ENCODE measurements around the gene ORC5. TPM values are rescaled to one million over a fixed set of nuclear protein-coding genes. Genes with fewer than 3 reads are reported as not detected.

ORC5 gene
- total and polyA plus RNA-seq, 10 of the 15 experiments (the other 5 are each of a cell fraction or from before 2014, with no cell fraction given), result 14.8 to 58.6 (median 30.3) TPM

GRCh38 chr7:104130726-104131125 is 77.1 kb downstream of the ORC5 start:
- no peak overlapping the region for H3K4me2 ChIP-seq (ENCODE audit: control insufficient read depth, insufficient read depth)
- in situ Hi-C loops (cut with MboI), result no loop called here

DNA sequence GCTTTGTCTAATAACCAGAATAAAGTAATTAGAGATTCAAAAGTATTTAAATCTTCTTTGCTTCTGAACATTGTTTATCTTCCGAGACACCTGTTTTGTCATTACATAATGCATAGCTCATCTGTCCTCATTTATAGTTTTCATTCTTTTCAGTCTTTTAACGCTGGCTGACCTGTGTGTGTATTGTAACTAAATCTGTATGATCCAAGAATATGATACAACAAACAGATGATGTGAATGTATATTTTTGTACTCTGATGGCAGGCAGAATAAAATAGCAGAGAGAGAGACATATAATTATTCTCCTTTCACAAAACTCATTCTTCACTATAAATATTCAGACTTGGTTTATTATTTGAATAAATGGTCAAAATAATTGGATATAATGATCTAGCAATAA is 80.6 kb downstream of the ORC5 start:
- Histone ChIP-seq H3K4me2 (ENCODE audit: control insufficient read depth, insufficient read depth) (no peak overlapping the region), H2AFZ (ENCODE audit: control insufficient read depth, low read depth, low read length) (no peak overlapping the region), H4K20me1 (ENCODE audit: control insufficient read depth, insufficient read depth) (no peaks in the 10 kb centered on the region), H3K4me1 (ENCODE audit: control insufficient read depth, insufficient read depth, low read length) (no peaks in the 10 kb centered on the region), H3K27ac (ENCODE audit: control insufficient read depth, insufficient read depth) (no peak overlapping the region), H3K27me3 (replicated peaks in 1 of 2; ENCODE audit: control insufficient read depth in 2 of 2, insufficient read depth in 2 of 2, low read length in 1 of 2) (no peaks in the 10 kb centered on the region), H3K79me2 (ENCODE audit: control insufficient read depth, insufficient read depth, low read length) (no peaks in the 10 kb centered on the region), H3K9ac (ENCODE audit: control insufficient read depth, insufficient read depth, low read length) (no peak overlapping the region), H3K36me3 (ENCODE audit: control insufficient read depth in 2 of 2, insufficient read depth in 2 of 2, low read length in 1 of 2) (peaks cover 1 to 4% of the 10 kb centered on the region in 2 experiments; a peak in 1 of 4 replicates), H3K4me3 (no peak overlapping the region), H3K9me3 (replicated peaks; ENCODE audit: control insufficient read depth, insufficient read depth, low read length) (no peaks in the 10 kb centered on the region)
- CTCF ChIA-PET, result interaction anchor here (0.7 kb wide), 1 partner anchor 684 kb away, joined by 3 read pairs; no protein-coding TSS in a partner anchor
- ATAC-seq (no peak), FAIRE-seq (no peak), DNase-seq (ENCODE audit: low read depth, low spot score) (no peak)
- intact Hi-C loops (cut with micrococcal nuclease; ENCODE audit: unreplicated experiment) (no loop called here), in situ Hi-C loops (cut with MboI) (no loop called here)
- 100% methylated on average over 2 of the region's 2 CpGs for WGBS (ENCODE audit: insufficient coverage, insufficient replicate concordance, low lambda C conversion rate, missing lambda C conversion rate)
- SMC1A ChIA-PET (ENCODE audit: uncharacterized antibody, unreplicated experiment), result no interaction called here
- no TSS peak for BruUV-seq (replicated peaks)
- POLR2A ChIA-PET, result no interaction called here
- RAD21 ChIA-PET (ENCODE audit: unreplicated experiment), result no interaction called here
- TF ChIP-seq EP300 (IDR thresholded peaks at IDR 0.05; ENCODE audit: borderline replicate concordance in 1 of 2, control insufficient read depth in 1 of 2, low read depth in 2 of 2, low read length in 2 of 2), result no peak
- TF ChIP-seq SIX5 (IDR thresholded peaks at IDR 0.05; ENCODE audit: low read depth, low read length, severe bottlenecking), result no peak
- TF ChIP-seq, protein P1, sequence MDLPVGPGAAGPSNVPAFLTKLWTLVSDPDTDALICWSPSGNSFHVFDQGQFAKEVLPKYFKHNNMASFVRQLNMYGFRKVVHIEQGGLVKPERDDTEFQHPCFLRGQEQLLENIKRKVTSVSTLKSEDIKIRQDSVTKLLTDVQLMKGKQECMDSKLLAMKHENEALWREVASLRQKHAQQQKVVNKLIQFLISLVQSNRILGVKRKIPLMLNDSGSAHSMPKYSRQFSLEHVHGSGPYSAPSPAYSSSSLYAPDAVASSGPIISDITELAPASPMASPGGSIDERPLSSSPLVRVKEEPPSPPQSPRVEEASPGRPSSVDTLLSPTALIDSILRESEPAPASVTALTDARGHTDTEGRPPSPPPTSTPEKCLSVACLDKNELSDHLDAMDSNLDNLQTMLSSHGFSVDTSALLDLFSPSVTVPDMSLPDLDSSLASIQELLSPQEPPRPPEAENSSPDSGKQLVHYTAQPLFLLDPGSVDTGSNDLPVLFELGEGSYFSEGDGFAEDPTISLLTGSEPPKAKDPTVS (IDR thresholded peaks at IDR 0.05; ENCODE audit: low read depth, low read length), result no peak
- TF ChIP-seq WRNIP1 (IDR thresholded peaks at IDR 0.05; ENCODE audit: borderline replicate concordance, low read depth, low read length), result no peak
- no peak for TF ChIP-seq LARP7 (IDR thresholded peaks at IDR 0.05)
- no peak for TF ChIP-seq SUPT20H (IDR thresholded peaks at IDR 0.05; ENCODE audit: borderline replicate concordance, control insufficient read depth, low read depth, low read length)
- TF ChIP-seq SRF (IDR thresholded peaks at IDR 0.05; ENCODE audit: low read depth in 2 of 2, low read length in 2 of 2), result no peak
- TF ChIP-seq YBX1 (IDR thresholded peaks at IDR 0.05), result no peak
- no peak for TF ChIP-seq ATF7 (IDR thresholded peaks at IDR 0.05; ENCODE audit: low read depth)
- TF ChIP-seq ZNF217 (IDR thresholded peaks at IDR 0.05), result no peak
- TF ChIP-seq GATAD2B (conservative IDR thresholded peaks at IDR 0.05; ENCODE audit: low read depth), result no peak
- TF ChIP-seq FOXK2 (IDR thresholded peaks at IDR 0.05), result no peak

More at GRCh38 chr7:104130726-104131125, 77.1 kb downstream of the ORC5 start:
- 98% methylated on average over 4 of the region's 4 CpGs for WGBS (ENCODE audit: insufficient coverage, insufficient replicate concordance, low lambda C conversion rate, missing lambda C conversion rate)
- ChIA-PET SMC1A (ENCODE audit: uncharacterized antibody, unreplicated experiment) (no interaction called here), POLR2A (no interaction called here), RAD21 (ENCODE audit: unreplicated experiment) (no interaction called here), CTCF (no interaction called here)
- H3K9me3 ChIP-seq (replicated peaks; ENCODE audit: control insufficient read depth, insufficient read depth, low read length), result no peaks in the 10 kb centered on the region
- H2AFZ ChIP-seq (ENCODE audit: control insufficient read depth, low read depth, low read length), result no peak overlapping the region
- intact Hi-C loops (cut with micrococcal nuclease; ENCODE audit: unreplicated experiment), result no loop called here
- DNase-seq (ENCODE audit: low read depth, low spot score), result no peak
- TF ChIP-seq NR2F1 (conservative IDR thresholded peaks at IDR 0.05), result no peak
- no peak for TF ChIP-seq TCF7 (IDR thresholded peaks at IDR 0.05; ENCODE audit: borderline replicate concordance)
- TF ChIP-seq FOS (IDR thresholded peaks at IDR 0.05; ENCODE audit: borderline replicate concordance, extremely low read depth, insufficient read length), result no peak
- no peak for TF ChIP-seq PBX3 (IDR thresholded peaks at IDR 0.05; ENCODE audit: insufficient replicate concordance, low read depth, low read length)
- no peak for TF ChIP-seq NFYB (IDR thresholded peaks at IDR 0.05; ENCODE audit: insufficient read depth, low read depth, low read length)
- TF ChIP-seq TBL1XR1 (IDR thresholded peaks at IDR 0.05; ENCODE audit: low read depth, low read length), result no peak
- no peak overlapping the region for H3K9ac ChIP-seq (ENCODE audit: control insufficient read depth, insufficient read depth, low read length)
- no peak overlapping the region for H3K27ac ChIP-seq (ENCODE audit: control insufficient read depth, insufficient read depth)
- H3K36me3 ChIP-seq (ENCODE audit: control insufficient read depth in 2 of 2, insufficient read depth in 2 of 2, low read length in 1 of 2), result peaks cover 0 to 3% of the 10 kb centered on the region in 2 experiments; a peak in 3 of 4 replicates
- H3K79me2 ChIP-seq (ENCODE audit: control insufficient read depth, insufficient read depth, low read length), result no peaks in the 10 kb centered on the region
- no TSS peak for BruUV-seq (replicated peaks)
- no peaks in the 10 kb centered on the region for H3K27me3 ChIP-seq (replicated peaks in 1 of 2; ENCODE audit: control insufficient read depth in 2 of 2, insufficient read depth in 2 of 2, low read length in 1 of 2)
- H3K4me1 ChIP-seq (ENCODE audit: control insufficient read depth, insufficient read depth, low read length), result no peaks in the 10 kb centered on the region
- no peak overlapping the region for H3K4me3 ChIP-seq
- no peak for ATAC-seq
- no peak for FAIRE-seq
- no peaks in the 10 kb centered on the region for H4K20me1 ChIP-seq (ENCODE audit: control insufficient read depth, insufficient read depth)
